Lower leg skin (tissue), 3 donors: ENCODE measurements around the gene ANKMY2.

Experiments used
- CTCF ChIP-seq, 3 donors: fragments of 450-650 bp; IDR thresholded peaks; one replicate each; pipeline ENCODE4 v1.5.1; 2016; ENCODE audit warnings: antibody characterized with exemption in 3 of 3, mild to moderate bottlenecking in 3 of 3, moderate library complexity in 2 of 3
- POLR2A ChIP-seq, 2 donors: fragments of 450-650 bp; IDR thresholded peaks; one replicate each; pipeline ENCODE4 v1.6.1; 2016 to 2017; ENCODE audit warnings: antibody characterized with exemption in 2 of 2, mild to moderate bottlenecking in 1 of 2, moderate library complexity in 1 of 2

DNA sequence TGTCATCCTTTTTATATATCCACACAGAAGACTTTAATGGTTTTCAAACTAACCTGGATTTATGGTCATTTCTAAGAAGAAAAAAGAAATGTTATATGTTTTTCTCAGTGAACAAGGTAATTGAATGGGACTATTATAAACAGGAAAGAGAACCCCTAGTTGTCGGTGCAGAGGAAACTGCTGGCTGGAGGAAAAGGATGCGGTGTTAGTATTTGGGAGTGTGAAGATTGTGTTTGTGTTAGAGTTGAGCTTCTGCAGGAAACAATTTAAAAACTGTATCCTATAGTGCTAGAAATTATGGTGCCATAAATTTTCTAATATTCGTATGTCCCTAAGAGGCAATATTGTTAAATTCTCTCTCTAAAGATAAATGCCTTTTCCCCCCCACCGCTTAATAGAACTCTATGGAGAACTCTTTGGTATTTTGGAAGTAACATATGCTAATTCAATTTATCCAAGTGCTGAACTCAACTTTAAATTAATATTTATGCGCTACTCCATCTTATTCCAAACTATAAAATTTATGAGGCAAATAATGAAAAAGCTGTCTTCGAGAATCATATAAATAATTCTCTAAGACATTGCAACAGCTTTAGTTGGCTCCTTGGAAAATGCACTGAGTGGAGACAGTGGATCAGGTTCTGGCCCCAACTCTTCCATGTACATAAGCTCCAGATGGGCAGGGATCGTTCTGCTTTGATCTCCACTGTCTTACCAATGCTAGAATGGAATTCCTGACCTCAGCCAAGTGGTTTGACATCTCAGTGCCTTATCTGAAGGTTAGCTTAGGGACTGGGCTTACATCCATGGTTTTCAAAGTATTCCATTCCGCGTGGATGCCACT lies 6.1 kb upstream of the ANKMY2 start:
- TF ChIP-seq CTCF (IDR thresholded peaks at IDR 0.05) = no peak
- TF ChIP-seq POLR2A (IDR thresholded peaks at IDR 0.05) = no peak
